HepG2 (cell line): ENCODE results near the gene FAM32A. TPM values are rescaled to one million over a fixed set of nuclear protein-coding genes. Genes with fewer than 3 reads are reported as not detected.
A peak's percentile ranks its signal among the peaks of the same experiment; 100 is the strongest.

ENCODE experiments used
- ARID3A ChIP-seq: IDR thresholded peaks from 2 replicates; pipeline ENCODE4 v1.6.1; 2012; ENCODE audit warnings: low read depth, low read length, improper control_type of control experiment
- ARNTL ChIP-seq: sonication (generic); formaldehyde crosslinking; IDR thresholded peaks from 2 replicates; pipeline ENCODE4 v1.4.0; 2020; ENCODE audit warnings: mild to moderate bottlenecking, missing genetic modification reagents
- CEBPZ ChIP-seq: IDR thresholded peaks from 2 replicates; pipeline ENCODE4 v1.6.1; 2012; ENCODE audit warnings: low read length, improper control_type of control experiment
- FOXA3 ChIP-seq: IDR thresholded peaks from 2 replicates; pipeline ENCODE4 v1.6.1; 2016; ENCODE audit warnings: missing genetic modification reagents, missing compliant biosample characterization
- JARID2 ChIP-seq: sonication (generic); formaldehyde crosslinking; IDR thresholded peaks from 2 replicates; pipeline ENCODE4 v1.8.1; 2023; ENCODE audit warnings: missing genetic modification reagents, inconsistent platforms; ENCODE audit not compliant: insufficient replicate concordance
- MIXL1 ChIP-seq: IDR thresholded peaks from 2 replicates; pipeline ENCODE4 v1.6.1; 2016
- NAIF1 ChIP-seq: sonication (generic); formaldehyde crosslinking; IDR thresholded peaks from 2 replicates; pipeline ENCODE4 v1.5.0; 2020; ENCODE audit warnings: mild to moderate bottlenecking, missing genetic modification reagents, borderline replicate concordance
- NPAS2 ChIP-seq: sonication (generic); formaldehyde crosslinking; IDR thresholded peaks from 2 replicates; pipeline ENCODE4 v1.8.0; 2022; ENCODE audit warnings: mild to moderate bottlenecking, missing genetic modification reagents, borderline replicate concordance
- PATZ1 ChIP-seq: sonication (generic); formaldehyde crosslinking; IDR thresholded peaks from 2 replicates; pipeline ENCODE4 v1.4.0; 2020; ENCODE audit warnings: missing genetic modification reagents
- SMAD9 ChIP-seq: sonication (generic); formaldehyde crosslinking; IDR thresholded peaks from 2 replicates; pipeline ENCODE4 v1.5.1; 2020; ENCODE audit warnings: mild to moderate bottlenecking, missing genetic modification reagents
- TERF1 ChIP-seq: sonication (generic); formaldehyde crosslinking; IDR thresholded peaks from 2 replicates; pipeline ENCODE4 v1.8.0; 2022; ENCODE audit warnings: mild to moderate bottlenecking, missing genetic modification reagents, moderate library complexity
- TFE3 ChIP-seq: IDR thresholded peaks from 2 replicates; pipeline ENCODE4 v1.6.1; 2016
- TOE1 ChIP-seq: sonication (generic); formaldehyde crosslinking; IDR thresholded peaks from 2 replicates; pipeline ENCODE4 v1.4.0; 2020; ENCODE audit warnings: mild to moderate bottlenecking, missing genetic modification reagents
- U2AF2 ChIP-seq: fragments of 200-400 bp; formaldehyde crosslinking; IDR thresholded peaks from 2 replicates; pipeline ENCODE4 v1.6.1; 2017; ENCODE audit warnings: low read depth, mild to moderate bottlenecking, low read length
- ZBTB3 ChIP-seq: sonication (generic); formaldehyde crosslinking; IDR thresholded peaks from 2 replicates; pipeline ENCODE4 v1.4.0; 2020; ENCODE audit warnings: low read depth, mild to moderate bottlenecking, moderate library complexity, missing genetic modification reagents, borderline replicate concordance
- ZNF496 ChIP-seq: sonication (generic); formaldehyde crosslinking; IDR thresholded peaks from 2 replicates; pipeline ENCODE4 v1.8.1; 2023; ENCODE audit warnings: mild to moderate bottlenecking, moderate library complexity, missing genetic modification reagents; ENCODE audit not compliant: insufficient replicate concordance
- ZNF878 ChIP-seq: sonication (generic); formaldehyde crosslinking; IDR thresholded peaks from 2 replicates; pipeline ENCODE4 v1.8.1; 2023; ENCODE audit warnings: mild to moderate bottlenecking, missing genetic modification reagents, moderate library complexity
- polyA plus RNA-seq, 8 experiments: library from polyadenylated mRNA; depleted of rRNA in 3 of 8; stranded (reverse) in 7 of 8; unstranded in 1 of 8; fragments of >200 nt; fragmentation: Illumina TruSeq in 4 of 8; extraction: Trizol in 4 of 8; gene quantifications; 2 replicates each; pipeline versions ENCODE4 v1.2.1 to v1.2.3, GENCODE V29; 2011 to 2016; ENCODE audit warnings: low read depth in 4 of 8, missing spikeins in 1 of 8, mixed read lengths in 1 of 8; ENCODE audit not compliant: insufficient read depth in 1 of 8
- total RNA-seq, 5 experiments: library from RNA; depleted of rRNA; stranded (reverse); fragments of >200 nt; fragmentation: Illumina TruSeq; extraction: Trizol; gene quantifications; 2 replicates each; pipeline ENCODE4 v1.2.3, GENCODE V29; 2016; ENCODE audit warnings: low read depth in 1 of 5

FAM32A gene
- total and polyA plus RNA-seq, 2 of the 13 experiments (the other 11 are each of a cell fraction or from before 2014, with no cell fraction given) = 85.8 to 86.2 TPM

GRCh38 chr19:16197622-16198369 lies 12.6 kb downstream of the FAM32A start, which contains the start of gene AP1M1 (continued):
- TF ChIP-seq CEBPZ (no peak), TOE1 (CRISPR knock-in tag) (no peak), ZBTB3 (CRISPR knock-in tag) (no peak), ZNF496 (no peak), PATZ1 (peak; percentile 46; the same call in 1 of the 2 replicates), ZNF878 (CRISPR knock-in tag) (0 out of 2 replicates have a peak, but pooled peaks have one; percentile 17), U2AF2 (no peak), TERF1 (CRISPR knock-in tag) (no peak), ARNTL (no peak), NPAS2 (CRISPR knock-in tag) (no peak), NAIF1 (CRISPR knock-in tag) (no peak), JARID2 (CRISPR knock-in tag) (peak; percentile 42), FOXA3 (CRISPR knock-in tag) (peak; percentile 33), ARID3A (0 out of 2 replicates have a peak, but pooled peaks have one; percentile 4), SMAD9 (CRISPR knock-in tag) (no peak), TFE3 (CRISPR knock-in tag) (no peak), MIXL1 (CRISPR knock-in tag) (no peak)
